NK-92 (cell line): ENCODE data around the gene PODN.

Experiments
- DNase-seq: peaks from one replicate; lab custom pipeline; 2025; ENCODE audit not compliant: unreplicated experiment; lab: John Stamatoyannopoulos, UW

The PODN gene

DNA sequence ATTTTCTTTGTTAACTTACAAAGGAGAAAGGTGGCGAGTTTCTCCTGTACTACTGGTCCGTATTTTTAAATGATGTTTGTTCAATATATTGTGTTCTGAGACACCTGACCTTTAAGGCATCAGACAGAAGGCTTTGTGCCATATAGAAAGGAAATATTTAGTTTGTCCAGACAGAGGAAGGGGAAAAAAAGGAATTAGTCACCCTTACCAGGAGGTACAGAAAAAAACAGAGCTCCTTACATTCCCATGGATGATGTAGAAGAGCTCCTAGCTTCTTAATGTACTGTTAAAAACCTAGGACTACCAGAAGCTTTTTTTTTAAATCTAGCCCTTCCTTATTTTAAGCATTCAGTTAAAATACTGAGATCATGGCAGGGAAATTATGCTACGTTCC is 12.4 kb upstream of the PODN start:
- DNase-seq = no peak

DNA sequence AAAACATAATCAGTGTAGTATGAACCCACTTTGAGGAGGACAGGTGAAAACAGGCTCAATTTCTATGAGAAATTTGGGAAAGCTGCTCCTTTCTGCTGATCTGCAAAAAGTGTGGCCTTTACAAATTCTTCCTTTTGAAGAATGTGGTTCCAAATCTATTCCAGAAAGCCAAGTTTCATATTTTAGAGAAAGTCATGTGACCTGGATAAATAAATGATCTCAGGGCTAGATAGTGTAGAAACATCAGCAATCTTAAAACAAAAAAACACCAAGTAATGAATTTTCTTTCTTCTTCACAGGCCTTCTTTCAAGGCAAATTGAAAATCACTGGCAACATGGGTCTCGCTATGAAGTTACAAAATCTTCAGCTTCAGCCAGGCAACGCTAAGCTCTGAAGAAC is 11.7 kb upstream of the PODN start:
- DNase-seq = no peak

DNA sequence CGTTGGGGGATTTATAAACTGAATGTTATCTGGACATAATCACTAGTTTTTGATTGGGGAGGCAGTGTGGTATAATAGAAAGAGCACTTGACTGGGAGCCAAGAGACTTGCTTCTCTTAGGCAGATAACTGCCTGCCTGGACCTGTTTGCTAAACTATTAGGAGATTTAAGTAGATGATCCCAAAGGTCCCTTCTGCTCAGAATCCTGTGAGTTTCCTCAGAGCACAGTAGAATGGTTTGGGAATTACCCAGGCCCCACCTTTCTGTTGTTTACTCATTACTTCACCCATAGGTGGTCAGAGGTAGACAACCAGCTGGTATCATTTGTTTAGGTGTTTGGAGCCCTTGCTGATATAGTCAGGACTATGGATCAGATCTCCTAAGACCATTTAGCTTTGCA is 10.3 kb upstream of the PODN start:
- DNase-seq = no peak

DNA sequence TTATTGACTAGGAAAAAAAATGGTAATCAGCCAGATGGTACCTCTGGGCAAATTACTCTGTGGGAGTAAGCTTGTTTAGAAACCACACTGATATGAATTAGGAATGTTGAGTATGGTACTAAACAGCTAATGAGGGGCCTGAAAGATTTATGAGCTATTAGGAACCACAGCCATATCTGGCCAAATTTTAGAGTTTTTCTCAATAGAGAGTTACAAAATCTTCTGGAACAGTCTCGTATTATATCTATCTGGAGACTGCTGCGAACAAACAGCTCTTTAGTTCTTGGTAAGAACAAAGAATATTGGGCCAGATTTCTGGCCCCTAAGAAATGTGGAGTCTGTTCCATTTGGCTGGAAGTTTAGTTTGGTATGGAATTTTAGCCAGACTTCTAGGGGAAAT is 4.9 kb upstream of the PODN start:
- DNase-seq = no peak

DNA sequence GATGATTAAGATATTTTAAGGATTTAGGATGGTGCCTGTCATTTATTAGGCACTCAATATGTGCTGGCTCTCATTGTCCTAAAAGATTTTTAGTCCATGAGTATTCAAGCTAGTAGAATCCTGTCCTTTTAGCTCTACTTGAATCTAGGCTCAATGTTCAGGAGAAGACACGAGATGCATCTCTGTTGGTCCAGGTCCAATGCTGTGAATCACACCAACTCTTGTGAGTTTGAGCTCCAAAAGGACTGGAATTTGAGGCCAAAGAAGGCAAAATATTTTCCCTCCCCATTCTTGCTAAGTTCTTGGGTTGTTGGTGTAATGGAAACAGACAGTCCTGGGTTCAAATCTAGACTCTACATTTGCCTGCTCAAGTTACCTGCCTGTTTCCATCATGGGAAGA is 1.4 kb upstream of the PODN start:
- no peak for DNase-seq

DNA sequence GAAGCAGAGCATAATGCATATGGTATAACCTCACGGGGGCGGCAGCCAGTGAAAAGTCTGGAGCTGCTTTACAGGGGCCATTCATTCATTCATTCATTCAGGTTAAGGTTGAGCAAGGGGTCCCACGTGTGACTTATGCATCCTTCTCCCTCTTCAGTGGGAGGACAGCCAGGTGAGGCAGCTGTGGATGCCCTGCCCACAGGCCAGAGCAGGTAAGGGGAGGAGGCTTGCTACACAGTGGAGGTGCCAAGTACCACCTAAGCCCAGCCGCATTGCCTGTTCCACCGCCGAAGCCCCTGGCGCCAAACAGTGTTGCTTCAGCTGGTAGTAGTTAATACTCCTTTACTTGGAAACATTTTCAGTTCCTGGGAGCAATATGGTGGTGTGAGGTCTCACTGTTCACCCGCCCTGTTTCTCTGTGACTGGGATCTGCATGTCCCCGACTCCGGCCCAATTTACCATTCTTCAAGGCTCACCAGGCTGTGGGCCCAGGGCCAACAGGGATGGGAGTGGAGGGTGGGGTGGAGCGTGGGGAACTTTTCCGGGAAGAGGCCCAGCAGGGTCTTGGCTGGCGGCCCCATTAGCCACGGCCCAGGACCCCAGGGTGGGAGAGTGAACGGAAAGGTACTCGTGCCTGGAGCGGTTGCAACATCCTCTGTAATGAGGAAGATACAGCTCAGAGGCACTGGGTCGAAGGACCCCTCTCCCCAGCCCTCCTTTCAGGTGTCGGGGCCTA is 722 bp upstream of the PODN start:
- DNase-seq = no peak

DNA sequence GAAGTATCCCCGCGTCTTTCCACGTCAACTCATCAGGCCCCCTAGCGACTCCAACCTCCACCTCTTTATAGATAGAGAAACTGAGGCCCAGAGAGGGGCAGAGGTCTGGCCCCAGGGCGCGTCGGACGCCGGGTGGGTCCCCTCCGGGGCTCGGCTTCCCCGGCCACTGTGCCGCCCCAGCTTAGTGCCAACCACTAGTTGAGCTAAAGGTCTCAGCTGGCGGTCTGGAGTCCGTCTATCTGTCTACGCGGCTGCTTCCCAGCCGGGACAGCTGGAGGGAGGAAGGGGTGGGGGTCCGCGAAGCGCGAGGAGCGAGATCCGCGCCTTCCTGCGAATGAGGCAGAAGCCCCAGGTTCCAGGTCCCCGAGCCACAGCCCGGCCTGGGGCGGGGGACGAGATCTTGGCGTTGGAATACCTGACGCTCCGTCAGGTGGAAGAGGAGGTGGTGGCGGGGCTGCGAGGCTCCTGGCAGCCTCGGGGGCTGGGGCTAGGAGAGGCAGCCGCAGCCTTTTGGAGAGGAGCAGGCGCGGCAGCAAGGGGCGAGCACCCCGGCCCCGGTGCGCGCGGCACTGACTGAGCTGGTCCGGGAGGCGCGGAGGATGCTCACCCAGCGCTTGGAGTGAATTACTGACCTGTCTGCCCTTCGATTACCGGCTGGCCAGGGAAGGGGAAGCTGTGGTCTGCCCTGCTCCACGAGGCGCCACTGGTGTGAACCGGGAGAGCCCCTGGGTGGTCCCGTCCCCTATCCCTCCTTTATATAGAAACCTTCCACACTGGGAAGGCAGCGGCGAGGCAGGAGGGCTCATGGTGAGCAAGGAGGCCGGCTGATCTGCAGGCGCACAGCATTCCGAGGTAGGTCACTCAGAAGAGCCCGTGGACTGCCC is 937 bp downstream of the PODN start:
- no peak for DNase-seq

DNA sequence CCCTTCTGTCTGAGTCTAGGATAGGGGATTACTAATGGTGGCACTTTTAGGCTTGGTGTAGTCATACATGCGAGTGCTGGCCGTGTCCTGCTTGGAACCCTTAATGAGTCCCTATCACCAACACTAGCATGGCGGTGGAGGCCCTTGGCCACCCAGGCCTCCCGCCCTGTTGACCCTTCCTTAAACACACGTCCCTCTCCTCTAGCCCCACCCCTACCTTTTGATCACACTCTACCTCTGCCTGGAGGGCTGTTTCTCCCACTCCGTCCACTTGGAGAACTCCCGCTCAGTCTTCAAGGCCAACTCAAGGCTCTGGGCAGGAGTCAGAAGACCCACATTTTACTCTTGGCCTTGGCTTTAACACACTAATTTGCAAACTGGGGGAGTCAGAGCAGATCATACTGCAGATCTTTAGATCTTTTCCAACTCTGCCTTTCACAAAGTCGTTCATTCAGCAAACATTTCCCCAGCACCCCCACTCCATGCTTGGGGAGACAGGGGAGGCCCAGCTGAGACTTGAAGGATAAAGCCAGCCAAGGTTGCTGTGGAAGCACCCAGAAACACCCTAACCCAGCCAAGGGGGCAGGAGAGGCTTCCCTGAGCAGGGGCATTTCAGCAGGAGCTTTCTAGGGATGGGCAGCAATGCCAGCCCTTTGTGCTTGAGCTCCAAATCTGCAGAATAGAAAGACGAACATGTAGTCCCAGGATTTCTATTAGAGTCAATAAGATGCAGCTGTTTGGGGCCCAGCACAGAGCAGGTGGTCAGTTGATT is 1.9 kb downstream of the PODN start:
- no peak for DNase-seq

DNA sequence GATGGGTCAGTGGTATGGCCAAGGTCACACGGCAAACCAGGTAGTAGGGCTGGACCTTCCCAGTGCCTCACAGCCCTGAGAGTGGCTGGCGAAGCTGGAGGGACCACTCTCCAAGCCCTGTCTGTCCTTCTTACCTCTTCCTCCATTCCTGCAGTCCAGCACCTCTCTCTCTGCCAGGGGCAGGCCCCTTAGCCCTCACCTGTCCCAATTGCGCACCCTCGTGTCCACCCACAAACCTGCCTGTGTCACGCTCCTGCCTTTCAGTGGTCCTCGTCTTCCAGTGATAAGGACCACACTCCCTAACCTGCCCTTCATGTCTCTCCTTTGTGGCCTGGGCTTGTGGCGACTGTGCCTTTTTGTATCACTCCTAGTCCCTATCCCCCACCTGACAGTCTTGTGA is 3.4 kb downstream of the PODN start:
- DNase-seq = no peak

DNA sequence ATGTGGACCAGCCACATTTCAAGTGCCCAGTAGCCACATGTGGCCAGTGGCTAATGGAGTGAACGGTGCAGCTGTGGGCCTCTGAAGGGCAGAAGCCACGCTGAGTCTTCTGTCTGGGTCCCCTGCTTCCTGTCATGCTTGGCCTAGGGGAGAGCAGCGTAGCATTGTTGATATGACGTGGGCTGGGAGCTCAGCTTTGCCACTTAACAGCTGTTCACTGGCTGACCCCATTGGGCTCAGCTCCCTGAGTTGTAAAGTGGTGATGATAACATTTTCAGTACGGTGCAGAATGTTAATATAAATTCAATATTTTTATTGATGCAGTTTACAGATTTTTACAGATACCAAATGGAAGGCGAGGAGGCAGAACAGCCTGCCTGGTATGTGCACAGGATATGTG is 4.5 kb downstream of the PODN start:
- DNase-seq = no peak

DNA sequence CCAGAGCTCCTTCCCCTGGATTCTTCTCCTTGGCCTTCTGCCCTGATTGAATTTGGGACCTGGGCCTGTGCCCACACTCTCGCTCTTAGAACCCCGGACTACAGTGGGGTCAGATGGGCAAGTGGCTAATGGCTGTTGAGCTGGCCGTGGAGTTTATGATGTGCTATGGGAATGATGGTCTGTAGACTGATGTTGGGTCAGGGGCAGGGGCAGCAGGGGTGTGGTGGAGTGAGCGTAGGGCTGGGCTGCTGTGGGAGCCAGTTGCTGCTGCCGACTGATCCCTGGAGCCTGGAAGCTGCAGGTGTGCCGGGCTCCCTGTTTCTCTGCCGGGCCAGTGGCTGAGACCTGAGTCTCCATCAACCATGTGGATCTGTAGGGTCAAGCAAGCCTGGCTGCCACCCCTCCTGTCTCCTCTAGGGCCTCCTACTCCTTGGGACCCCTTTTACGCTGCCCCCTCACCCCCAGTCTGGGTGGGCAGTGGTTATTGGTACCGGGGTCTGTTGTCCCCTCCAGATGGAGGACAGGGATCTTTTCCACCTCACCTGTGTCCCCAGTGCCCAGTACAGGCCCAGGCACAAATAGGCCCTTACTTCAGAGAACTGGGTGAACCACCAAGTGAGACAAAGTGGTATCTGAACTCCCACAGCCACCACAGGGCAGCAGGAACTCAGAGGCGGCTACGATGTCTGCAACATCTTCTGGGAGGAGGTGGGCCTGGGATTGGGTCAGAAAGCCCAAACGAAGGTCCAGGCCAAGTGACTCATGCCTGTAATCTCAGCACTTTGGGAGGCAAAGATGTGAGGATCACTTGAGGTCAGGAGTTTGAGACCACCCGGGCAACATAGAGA is 5.1 kb downstream of the PODN start:
- no peak for DNase-seq

DNA sequence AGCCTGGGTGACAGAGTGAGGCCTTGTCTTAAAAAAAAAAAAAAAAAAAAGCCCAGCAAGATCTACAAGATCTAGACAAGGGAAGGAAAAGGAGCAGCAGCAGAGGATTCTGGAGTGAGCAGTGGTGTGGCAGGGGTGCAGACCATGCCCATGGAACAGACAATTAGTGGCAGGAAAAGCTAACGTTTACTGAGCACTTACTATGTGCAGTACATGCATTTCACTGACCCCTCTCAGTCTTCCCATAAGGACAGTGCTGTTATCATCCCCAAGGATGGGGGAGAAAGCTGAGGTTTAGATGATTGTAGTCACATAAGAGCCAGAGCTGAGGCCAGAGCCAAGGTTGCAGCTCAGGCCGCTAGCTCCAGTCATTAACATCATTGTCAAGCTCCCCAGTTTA is 5.9 kb downstream of the PODN start:
- DNase-seq = no peak

DNA sequence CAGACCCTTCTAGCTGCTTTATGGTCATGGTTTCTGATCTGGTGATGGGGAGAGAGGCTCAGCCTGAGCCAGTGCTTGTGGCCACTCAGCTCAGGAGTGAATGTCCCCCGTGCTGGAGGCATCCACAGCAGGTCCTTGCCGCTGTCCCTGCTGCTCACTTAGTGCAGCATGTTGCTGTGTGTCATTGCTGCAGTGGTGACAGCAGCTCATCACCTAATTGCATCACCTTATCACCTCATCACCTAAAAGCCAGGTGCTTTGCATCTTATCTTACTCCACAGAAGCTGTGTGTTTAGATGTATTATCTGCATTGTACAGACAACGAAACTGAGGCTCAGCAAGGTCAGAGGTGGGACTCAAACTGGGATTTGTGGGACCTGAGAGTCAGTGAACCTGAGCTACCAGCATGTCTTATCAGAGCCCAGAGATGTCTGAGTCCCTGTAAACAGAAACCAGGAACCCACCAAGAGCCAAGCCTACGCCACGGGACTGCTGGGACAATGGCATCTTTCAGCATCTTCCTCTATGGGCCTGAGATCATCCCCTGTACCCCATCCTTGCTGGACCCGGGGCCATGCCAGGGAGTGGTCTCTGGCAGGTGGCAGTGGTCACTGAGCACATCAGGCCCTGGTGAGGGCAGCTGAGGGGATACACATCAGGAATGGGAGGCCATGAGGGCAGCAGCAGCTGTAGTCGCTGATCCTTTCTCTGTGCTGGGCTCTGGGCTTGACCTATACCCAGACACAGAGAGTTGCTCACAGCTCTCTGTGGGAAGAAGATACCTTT is 6.5 kb downstream of the PODN start:
- DNase-seq = no peak

DNA sequence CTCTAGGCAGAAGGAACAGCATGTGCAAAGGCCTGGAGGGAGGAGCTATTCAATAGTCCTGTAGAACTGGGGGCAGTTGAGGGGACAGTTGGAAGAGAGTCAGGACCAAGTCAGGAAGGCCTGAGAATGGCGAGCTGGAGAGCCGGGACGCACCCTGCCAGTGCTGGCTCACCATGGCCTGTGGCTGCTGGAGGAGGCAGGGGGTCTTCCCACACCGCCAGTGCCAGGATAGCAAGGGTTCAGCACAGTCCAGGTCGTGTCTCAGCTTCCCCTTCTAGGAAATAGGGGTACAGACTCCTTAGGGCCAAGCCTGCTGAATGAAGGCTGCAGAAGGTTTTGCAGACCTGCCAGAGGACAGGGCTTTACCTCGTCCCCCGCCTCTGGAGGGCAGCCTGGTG is 7.3 kb downstream of the PODN start:
- no peak for DNase-seq

DNA sequence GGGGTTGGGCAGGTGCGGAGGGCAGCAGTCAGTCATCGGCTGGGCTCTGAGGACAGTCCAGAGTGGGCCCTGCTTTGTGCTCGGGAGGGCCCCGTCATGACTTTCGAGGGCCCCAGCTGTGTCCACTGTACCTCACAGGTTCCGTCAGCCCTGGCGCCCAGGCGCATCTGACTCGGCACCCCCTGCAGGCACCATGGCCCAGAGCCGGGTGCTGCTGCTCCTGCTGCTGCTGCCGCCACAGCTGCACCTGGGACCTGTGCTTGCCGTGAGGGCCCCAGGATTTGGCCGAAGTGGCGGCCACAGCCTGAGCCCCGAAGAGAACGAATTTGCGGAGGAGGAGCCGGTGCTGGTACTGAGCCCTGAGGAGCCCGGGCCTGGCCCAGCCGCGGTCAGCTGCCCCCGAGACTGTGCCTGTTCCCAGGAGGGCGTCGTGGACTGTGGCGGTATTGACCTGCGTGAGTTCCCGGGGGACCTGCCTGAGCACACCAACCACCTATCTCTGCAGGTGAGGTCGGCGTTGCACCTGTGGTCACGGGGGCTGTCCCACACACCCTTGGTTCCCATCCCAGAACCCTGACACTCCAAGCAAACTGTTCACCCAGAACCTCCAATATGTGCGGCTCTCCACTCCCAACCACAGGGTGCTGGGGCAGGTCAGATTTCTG is 7.8 kb downstream of the PODN start:
- DNase-seq = no peak

DNA sequence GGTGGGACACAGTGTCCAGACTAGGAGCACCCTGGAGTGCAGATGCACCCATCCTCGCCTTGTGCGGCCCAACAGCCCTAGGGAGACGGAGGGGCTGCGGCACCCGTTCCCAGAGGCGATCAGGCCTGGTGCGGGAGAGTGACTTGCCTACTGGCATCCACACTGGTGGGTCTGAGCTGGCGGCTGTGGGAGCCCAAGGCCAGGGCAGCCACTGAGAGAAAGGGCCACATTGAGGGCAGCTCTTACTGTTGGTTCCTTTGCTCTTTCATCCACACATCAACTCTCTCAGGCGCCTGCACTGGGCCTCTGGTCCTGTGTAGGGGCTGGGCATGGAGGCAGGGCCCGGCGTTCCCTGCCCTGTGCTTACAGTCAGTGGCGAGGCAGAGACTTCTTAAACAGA is 8.6 kb downstream of the PODN start:
- no peak for DNase-seq

DNA sequence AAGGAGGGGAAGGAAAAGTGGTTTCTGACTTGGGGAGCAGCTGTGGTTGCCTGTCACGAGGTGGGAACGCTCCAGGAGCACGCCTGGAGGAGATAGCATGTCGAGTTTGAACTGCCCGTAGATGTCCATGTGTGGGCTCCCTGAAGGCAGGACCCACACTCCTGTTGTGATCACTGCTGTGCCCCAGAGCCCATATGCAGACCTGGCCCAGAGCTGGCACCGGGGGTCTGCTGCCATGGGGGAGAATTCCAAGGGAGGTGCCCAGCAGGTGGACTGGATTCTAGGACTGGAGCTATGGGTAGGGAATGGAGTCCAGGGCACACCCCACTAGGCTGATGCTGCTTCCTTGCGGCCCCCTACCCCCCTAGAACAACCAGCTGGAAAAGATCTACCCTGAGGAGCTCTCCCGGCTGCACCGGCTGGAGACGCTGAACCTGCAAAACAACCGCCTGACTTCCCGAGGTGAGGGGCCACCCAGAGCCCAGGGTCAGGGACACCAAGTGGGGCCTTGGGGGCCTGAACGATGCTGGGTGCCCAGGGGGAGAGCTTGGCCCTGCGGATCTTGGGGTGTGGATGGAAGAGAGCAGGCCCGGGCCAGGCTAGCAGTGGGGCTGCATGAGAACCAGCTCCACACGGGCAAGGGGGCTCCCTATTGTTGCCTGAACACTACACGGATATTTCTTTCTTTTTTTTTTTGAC is 9.3 kb downstream of the PODN start:
- DNase-seq = no peak

DNA sequence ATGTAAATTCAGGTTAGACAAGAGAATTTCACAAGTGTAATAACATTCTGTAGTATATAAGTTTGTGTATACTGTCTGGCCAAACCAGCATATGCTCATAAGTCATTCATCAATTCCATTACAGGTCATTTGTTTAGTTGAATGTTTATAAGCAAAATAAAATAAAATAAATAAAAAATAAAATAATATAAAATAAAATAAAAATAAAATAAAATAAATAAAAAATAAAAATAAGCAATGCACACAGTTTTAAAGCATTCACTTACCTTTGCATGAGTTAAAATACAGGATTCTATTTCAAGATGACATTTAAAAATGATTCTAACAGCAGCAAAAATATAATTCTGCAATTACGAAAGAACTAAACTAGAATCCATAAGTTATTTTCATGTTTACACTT is 9.9 kb downstream of the PODN start:
- no peak for DNase-seq

DNA sequence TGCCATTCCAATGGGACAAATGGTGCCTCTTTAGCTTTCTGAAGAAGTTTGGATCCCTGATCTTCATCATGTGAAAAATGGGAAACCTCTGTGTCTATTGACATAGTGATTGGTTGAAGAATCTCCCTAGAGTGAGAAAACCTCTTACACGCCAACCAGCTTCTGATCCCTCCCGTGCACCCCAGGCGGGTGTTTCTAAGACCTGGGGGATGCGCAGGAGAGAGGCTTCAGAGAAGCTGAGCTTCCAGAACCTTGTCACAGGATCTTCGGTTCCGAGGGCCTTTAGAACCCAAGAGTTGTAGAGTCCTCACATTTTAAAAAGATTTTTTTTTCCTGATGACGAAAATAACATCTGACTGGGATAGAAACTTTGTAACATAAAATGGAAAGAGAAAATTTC is 11.3 kb downstream of the PODN start:
- DNase-seq = no peak
